PC-9 (cell line): Measurements from ENCODE around the gene ENAM. TPM values are rescaled to one million over a fixed set of nuclear protein-coding genes. Genes with fewer than 3 reads are reported as not detected.

Source experiments
- BruUV-seq: library from RNA; stranded (reverse); fragments of 400-500 nt; replicated peaks from 2 replicates; lab custom pipeline; 2021; lab: Mats Ljungman, UMichigan
- CTCF ChIA-PET: fragments of 300-600 bp; sonication (Branson Sonifier 250); formaldehyde crosslinking; loops from one replicate; lab custom pipeline; 2022; ENCODE audit warnings: antibody characterized with exemption; lab: Charles Lee
- POLR2A ChIA-PET: fragments of 300-600 bp; sonication (Branson Sonifier 250); formaldehyde crosslinking; loops from one replicate; lab custom pipeline; 2022; ENCODE audit warnings: antibody characterized with exemption; ENCODE audit not compliant: unreplicated experiment; lab: Charles Lee
- DNase-seq, 2 experiments: peaks; one replicate each; pipeline versions ENCODE4 v3.0.0 to v3.0.0-alpha.2; 2015 to 2022; ENCODE audit warnings: mixed read lengths in 1 of 2
- H2AFZ ChIP-seq: fragments of 200-600 bp; sonication (generic); 2 replicates; pipeline ENCODE4 v1.8.1; 2017; ENCODE audit warnings: antibody characterized with exemption
- H3F3A ChIP-seq: fragments of 200-600 bp; sonication (generic); 2 replicates; pipeline ENCODE4 v1.8.1; 2017; ENCODE audit warnings: antibody characterized with exemption, mild to moderate bottlenecking, low read depth; ENCODE audit not compliant: insufficient read depth
- H3K27ac ChIP-seq: fragments of 200-600 bp; sonication (generic); 2 replicates; pipeline ENCODE4 v1.6.1; 2016; ENCODE audit warnings: mixed run types
- H3K27me3 ChIP-seq: fragments of 200-600 bp; sonication (generic); 2 replicates; pipeline ENCODE4 v1.6.1; 2016; ENCODE audit warnings: low read depth, mixed run types; ENCODE audit not compliant: insufficient read depth
- H3K36me3 ChIP-seq: fragments of 200-600 bp; sonication (generic); 2 replicates; pipeline ENCODE4 v1.6.1; 2016; ENCODE audit warnings: low read depth, mixed run types
- H3K4me1 ChIP-seq: fragments of 200-600 bp; sonication (generic); replicated peaks from 2 replicates; pipeline ENCODE4 v1.6.1; 2016; ENCODE audit warnings: mixed run types; ENCODE audit not compliant: insufficient read depth
- H3K4me2 ChIP-seq: fragments of 200-600 bp; sonication (generic); 2 replicates; pipeline ENCODE4 v1.6.1; 2017; ENCODE audit warnings: mixed run types
- H3K4me3 ChIP-seq: fragments of 200-600 bp; sonication (generic); 2 replicates; pipeline ENCODE4 v1.6.1; 2016; ENCODE audit warnings: mixed run types
- H3K79me2 ChIP-seq: fragments of 200-600 bp; sonication (generic); 2 replicates; pipeline ENCODE4 v1.6.1; 2017; ENCODE audit warnings: low read depth, mixed run types
- H3K9me2 ChIP-seq: fragments of 200-600 bp; sonication (generic); 2 replicates; pipeline ENCODE4 v1.8.1; 2017; ENCODE audit warnings: mild to moderate bottlenecking; ENCODE audit not compliant: insufficient read depth
- H3K9me3 ChIP-seq: fragments of 200-600 bp; sonication (generic); 2 replicates; pipeline ENCODE4 v1.8.1; 2016; ENCODE audit warnings: low read depth; ENCODE audit not compliant: insufficient read depth
- H4K20me1 ChIP-seq: fragments of 200-600 bp; sonication (generic); 2 replicates; pipeline ENCODE4 v1.8.1; 2017; ENCODE audit not compliant: insufficient read depth
- CTCF ChIP-seq: fragments of 200-600 bp; sonication (generic); conservative IDR thresholded peaks from 2 replicates; pipeline ENCODE4 v1.6.1; 2017; ENCODE audit warnings: mixed run types, antibody characterized with exemption, mild to moderate bottlenecking, moderate library complexity
- EZH2 ChIP-seq: fragments of 200-600 bp; sonication (generic); IDR thresholded peaks from 2 replicates; pipeline ENCODE4 v1.8.0; 2017; ENCODE audit warnings: antibody characterized with exemption, low read depth
- intact Hi-C: fragments of 100-400 bp; cut with micrococcal nuclease; formaldehyde crosslinking; loops from one replicate; pipeline ENCODE4 v1.10.0; 2022; ENCODE audit not compliant: unreplicated experiment
- total RNA-seq: library from RNA; stranded (reverse); gene quantifications from 2 replicates; pipeline ENCODE4 v1.2.3, GENCODE V29; 2021

Gene ENAM
- total RNA-seq, 1 experiment from 2014 or later, result not detected

- no peaks in the 10 kb centered on the region for H3K9me2 ChIP-seq
- peaks cover 7% of the 10 kb centered on the region for H3F3A ChIP-seq
- peaks cover 33% of the 10 kb centered on the region for H3K79me2 ChIP-seq
- intact Hi-C loops, result loop anchor here (10.0 kb wide), 2 partner anchors 83 to 307 kb away; partner anchors contain the start of gene DCK
- peak overlapping the region; percentile 76 for H3K4me2 ChIP-seq
- H3K4me1 ChIP-seq, result peaks cover 22% of the 10 kb centered on the region
- H4K20me1 ChIP-seq, result peaks cover 5% of the 10 kb centered on the region
- H3K36me3 ChIP-seq, result no peaks in the 10 kb centered on the region
- no TSS peak for BruUV-seq
- no peaks in the 10 kb centered on the region for H3K27me3 ChIP-seq
- no peak for TF ChIP-seq CTCF
- TF ChIP-seq EZH2, result no peak
- ChIA-PET POLR2A (no interaction called here), CTCF (interaction anchor here (0.6 kb wide), 1 partner anchor 562 kb away, joined by 4 read pairs; no protein-coding TSS in a partner anchor)
- peak overlapping the region; percentile 99 for H2AFZ ChIP-seq
- H3K27ac ChIP-seq, result peak overlapping the region; percentile 76
- H3K4me3 ChIP-seq, result peak overlapping the region; percentile 98
- DNase-seq, result no peak
- H3K9me3 ChIP-seq, result no peaks in the 10 kb centered on the region
These were observed 58.8 kb downstream of the ENAM start for GRCh38 chr4:70687392-70687791.

GRCh38 chr4:70687821-70688794 is 59.6 kb downstream of the ENAM start, which contains the start of gene UTP3:
UTP3 (plus strand) TSS chr4:70688532; CDS start chr4:70688678, 146 bp downstream.
- ChIA-PET CTCF (interaction anchor here (0.6 kb wide), 1 partner anchor 183 kb away, joined by 13 read pairs; no protein-coding TSS in a partner anchor), POLR2A (no interaction called here)

More at GRCh38 chr4:70687821-70688794, 59.6 kb downstream of the ENAM start, which contains the start of gene UTP3:
- Histone ChIP-seq H3K4me3 (peak within 1 kb of the TSS; percentile 98), H3K4me2 (peak within 1 kb of the TSS; percentile 96), H3K79me2 (peaks cover 33% of the 10 kb centered on the region), H3K27me3 (no peaks in the 10 kb centered on the region), H4K20me1 (peaks cover 5% of the 10 kb centered on the region), H3K27ac (peak within 1 kb of the TSS; percentile 76), H3K36me3 (no peaks in the 10 kb centered on the region), H3K9me3 (no peaks in the 10 kb centered on the region), H3F3A (peaks cover 14% of the 10 kb centered on the region), H2AFZ (peak within 1 kb of the TSS; percentile 99), H3K9me2 (no peaks in the 10 kb centered on the region), H3K4me1 (peaks cover 22% of the 10 kb centered on the region)
- peak; percentile 92 to 95 for DNase-seq
- BruUV-seq, result TSS peak; percentile 98
- intact Hi-C loops, result loop anchor here (1.0 to 10.0 kb wide), 4 partner anchors 17 to 307 kb away; partner anchors contain the start of gene DCK
- no peak for TF ChIP-seq EZH2
- peak; percentile 75 for TF ChIP-seq CTCF
